Activated CD8-positive, alpha-beta memory T cell treated with anti-CD3 and anti-CD28 coated beads, Interleukin-2, amount 50 U/mL, for 1 hour (primary cell): ENCODE data around the gene NR3C1.

Experiments
- DNase-seq: peaks from one replicate; pipeline ENCODE4 v3.0.0-alpha.2; 2020; ENCODE audit errors: extremely low read depth

NR3C1 gene

GRCh38 chr5:143311428-143311827 lies 92.1 kb downstream of the NR3C1 start:
- no peak for DNase-seq

- DNase-seq: no peak
These were observed 93.6 kb downstream of the NR3C1 start for GRCh38 chr5:143309661-143310431.

GRCh38 chr5:143308731-143309130 lies 94.8 kb downstream of the NR3C1 start:
- DNase-seq: no peak

- DNase-seq: no peak
These were observed 97.4 kb downstream of the NR3C1 start for GRCh38 chr5:143306040-143306439.

- no peak for DNase-seq
These were observed 98.5 kb downstream of the NR3C1 start for GRCh38 chr5:143304836-143305475.

- no peak for DNase-seq
These were observed 101.0 kb downstream of the NR3C1 start for GRCh38 chr5:143302341-143303045.

- DNase-seq: no peak
These were observed 105.7 kb downstream of the NR3C1 start for GRCh38 chr5:143297756-143298155.

- DNase-seq: no peak
These were observed 113.4 kb downstream of the NR3C1 start for GRCh38 chr5:143290125-143290524.

- no peak for DNase-seq
These were observed 119.0 kb downstream of the NR3C1 start for GRCh38 chr5:143284521-143284920.

GRCh38 chr5:143284002-143284401 lies 119.5 kb downstream of the NR3C1 start:
- no peak for DNase-seq

GRCh38 chr5:143281226-143281625 lies 122.3 kb downstream of the NR3C1 start:
- no peak for DNase-seq

- no peak for DNase-seq
These were observed 123.8 kb downstream of the NR3C1 start for GRCh38 chr5:143279698-143280097.

GRCh38 chr5:143277536-143277935 lies 126.0 kb downstream of the NR3C1 start:
- no peak for DNase-seq

GRCh38 chr5:143275512-143276363 lies 127.7 kb downstream of the NR3C1 start:
- no peak for DNase-seq

GRCh38 chr5:143274952-143275351 lies 128.5 kb downstream of the NR3C1 start:
- DNase-seq: no peak

GRCh38 chr5:143271431-143271830 lies 132.1 kb downstream of the NR3C1 start:
- no peak for DNase-seq

- DNase-seq: no peak
These were observed 135.1 kb downstream of the NR3C1 start for GRCh38 chr5:143268388-143268787.

GRCh38 chr5:143267186-143267585 lies 136.3 kb downstream of the NR3C1 start:
- DNase-seq: no peak

- no peak for DNase-seq
These were observed 137.5 kb downstream of the NR3C1 start for GRCh38 chr5:143265995-143266394.

- DNase-seq: no peak
These were observed 140.1 kb downstream of the NR3C1 start for GRCh38 chr5:143263272-143263810.

- DNase-seq: no peak
These were observed 140.9 kb downstream of the NR3C1 start for GRCh38 chr5:143262393-143263174.
